Spinal cord (tissue), 10 donors: ENCODE data around the gene PSMB9. TPM values are rescaled to one million over a fixed set of nuclear protein-coding genes. Genes with fewer than 3 reads are reported as not detected.

Experiments
- DNase-seq, 6 donors: peaks; one replicate each; pipeline versions ENCODE4 v3.0.0 to v3.0.0-alpha.2; 2013 to 2015; ENCODE audit warnings: low spot score in 6 of 6, low read depth in 4 of 6
- H3K27ac ChIP-seq: one replicate; pipeline ENCODE4 v1.5.1; 2013; ENCODE audit warnings: low read depth, low read length, control low read depth
- H3K27me3 ChIP-seq: one replicate; pipeline ENCODE4 v1.6.1; 2013; ENCODE audit warnings: low read length; ENCODE audit not compliant: control insufficient read depth, insufficient read depth
- H3K36me3 ChIP-seq: one replicate; pipeline ENCODE4 v1.6.1; 2013; ENCODE audit warnings: low read length; ENCODE audit not compliant: control insufficient read depth, insufficient read depth
- H3K4me1 ChIP-seq: one replicate; pipeline ENCODE4 v1.6.1; 2013; ENCODE audit warnings: low read length; ENCODE audit not compliant: control insufficient read depth, insufficient read depth
- H3K4me3 ChIP-seq: one replicate; pipeline ENCODE4 v1.5.1; 2013; ENCODE audit warnings: low read depth, low read length, control low read depth
- H3K9me3 ChIP-seq: one replicate; pipeline ENCODE4 v1.6.1; 2013; ENCODE audit warnings: low read length; ENCODE audit not compliant: control insufficient read depth, insufficient read depth
- WGBS: methylation state at CpG from one replicate; pipeline ENCODE4 v1.1.5; 2013; ENCODE audit warnings: missing lambda C conversion rate; ENCODE audit not compliant: insufficient coverage; 5-methylcytosine and 5-hydroxymethylcytosine counted together
- polyA plus RNA-seq, 2 donors: library from polyadenylated mRNA; unstranded; fragments of 120-200 nt; gene quantifications; one replicate each; pipeline ENCODE4 v1.2.1, GENCODE V29; 2013; ENCODE audit not compliant: insufficient read length in 2 of 2
- total RNA-seq, 2 donors: library from RNA; depleted of rRNA in 1 of 2; stranded (reverse); fragments of 120-200 nt in 1 of 2; fragments of >200 nt in 1 of 2; gene quantifications; one replicate each; pipeline versions ENCODE4 v1.2.3 to v1.2.4, GENCODE V29; 2013 to 2014
- donor health status: healthy.

Gene PSMB9
- total and polyA plus RNA-seq, 4 donors: 6.1 to 9.0 (median 8.7) TPM

DNA sequence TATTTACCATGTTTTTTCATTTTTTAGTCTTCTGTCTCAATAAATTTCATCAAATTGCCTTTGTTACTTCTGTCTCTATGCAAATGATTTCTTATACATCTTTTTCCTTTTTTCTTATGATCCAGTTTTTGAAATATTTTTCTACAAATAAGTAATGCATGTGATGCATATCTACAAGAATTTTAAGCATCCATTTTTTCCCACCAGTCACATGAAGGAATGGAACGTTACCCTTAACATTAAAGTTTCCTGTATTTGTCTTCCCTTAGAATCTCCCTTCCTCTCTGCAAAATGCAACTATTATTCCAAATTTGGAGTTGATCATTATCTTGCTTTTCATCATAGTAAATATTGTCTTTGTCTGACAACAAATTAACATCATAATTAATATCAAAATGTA is 35.5 kb downstream of the PSMB9 start:
- no CpG with 5 or more reads among the region's 1 CpG for WGBS
- peaks cover 12% of the 10 kb centered on the region for H3K4me1 ChIP-seq

DNA sequence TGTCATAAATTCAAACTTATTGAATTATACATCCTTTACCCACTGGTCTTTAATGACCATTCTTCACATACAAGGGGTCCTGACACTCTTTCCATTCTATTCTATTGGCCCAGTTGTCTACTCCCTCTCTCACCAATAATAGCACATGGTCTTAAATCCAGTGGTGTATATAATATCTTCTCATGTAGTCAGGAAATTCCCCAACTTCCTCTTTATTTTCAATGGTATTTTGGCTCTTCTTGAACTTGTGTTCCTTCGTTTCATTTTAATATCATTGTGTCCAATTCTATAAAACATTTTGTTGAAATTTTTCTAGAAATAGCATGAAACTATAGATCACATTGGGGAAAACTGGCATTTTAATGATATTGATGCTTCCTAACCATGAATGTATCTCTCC is 36.8 kb downstream of the PSMB9 start:
- no CpG with 5 or more reads among the region's 1 CpG for WGBS
- no peaks in the 10 kb centered on the region for H3K27me3 ChIP-seq
- no peaks in the 10 kb centered on the region for H3K9me3 ChIP-seq
- no peak for DNase-seq
- peaks cover 21% of the 10 kb centered on the region for H3K4me1 ChIP-seq
- H3K27ac ChIP-seq: no peak overlapping the region
- no peak overlapping the region for H3K4me3 ChIP-seq
- H3K36me3 ChIP-seq: no peaks in the 10 kb centered on the region

More for the DNA sequence above, 35.5 kb downstream of the PSMB9 start:
- Histone ChIP-seq H3K36me3 (no peaks in the 10 kb centered on the region), H3K4me3 (no peak overlapping the region), H3K27ac (no peak overlapping the region), H3K27me3 (no peaks in the 10 kb centered on the region), H3K9me3 (no peaks in the 10 kb centered on the region)
- DNase-seq: no peak

DNA sequence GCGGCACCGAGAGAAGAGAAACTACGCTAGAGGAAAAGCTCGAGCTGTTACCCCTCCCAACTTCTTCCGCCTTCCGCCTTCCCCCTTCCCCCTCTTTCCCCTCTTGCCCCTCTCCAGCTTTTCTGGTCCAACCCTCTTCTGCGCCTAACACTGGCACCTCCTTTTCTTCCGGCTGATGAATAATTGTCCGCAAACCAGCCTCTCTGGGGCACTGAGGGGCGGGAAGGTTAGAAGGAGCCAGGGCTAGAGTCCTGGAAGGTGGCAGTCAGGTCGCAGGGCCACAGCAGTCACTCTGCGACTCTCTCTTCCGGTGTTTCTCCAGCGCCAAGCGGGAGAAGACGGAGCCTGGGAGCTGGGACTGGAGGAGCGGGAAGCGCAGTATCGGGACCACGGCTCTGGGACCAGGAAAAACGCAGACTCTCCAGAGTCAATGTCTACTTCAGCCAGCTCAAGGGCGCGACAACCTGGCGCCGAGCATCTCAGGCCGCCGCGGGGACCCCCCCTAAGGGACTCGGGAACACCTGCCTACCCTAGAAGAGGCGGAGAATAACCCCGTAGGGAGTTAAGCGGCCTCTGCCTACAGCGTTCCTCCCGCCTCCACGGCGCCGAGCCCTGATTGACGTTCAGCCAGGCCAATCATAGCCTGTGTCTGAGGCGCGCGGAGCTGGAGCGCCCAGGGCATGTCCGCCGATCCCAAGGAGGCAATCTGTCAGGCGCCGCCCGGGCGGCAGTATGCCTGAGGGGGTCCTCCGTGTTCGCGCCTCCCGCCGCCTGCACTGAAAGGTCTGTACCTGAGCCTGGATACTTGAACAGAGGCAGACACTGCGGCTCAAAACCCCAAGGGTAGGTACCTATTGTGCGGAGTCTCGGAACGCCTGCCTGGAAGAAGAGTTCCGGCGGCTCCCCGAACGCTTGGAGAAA is 40.4 kb downstream of the PSMB9 start:
- H3K27ac ChIP-seq: peak overlapping the region; percentile 95
- no peaks in the 10 kb centered on the region for H3K36me3 ChIP-seq
- H3K4me1 ChIP-seq: peaks cover 15% of the 10 kb centered on the region
- H3K27me3 ChIP-seq: no peaks in the 10 kb centered on the region
- WGBS: 0% methylated on average over 56 of the region's 61 CpGs
- no peaks in the 10 kb centered on the region for H3K9me3 ChIP-seq
- peak; percentile 85 to 99 (median 92) for DNase-seq
- peak overlapping the region; percentile 93 for H3K4me3 ChIP-seq

DNA sequence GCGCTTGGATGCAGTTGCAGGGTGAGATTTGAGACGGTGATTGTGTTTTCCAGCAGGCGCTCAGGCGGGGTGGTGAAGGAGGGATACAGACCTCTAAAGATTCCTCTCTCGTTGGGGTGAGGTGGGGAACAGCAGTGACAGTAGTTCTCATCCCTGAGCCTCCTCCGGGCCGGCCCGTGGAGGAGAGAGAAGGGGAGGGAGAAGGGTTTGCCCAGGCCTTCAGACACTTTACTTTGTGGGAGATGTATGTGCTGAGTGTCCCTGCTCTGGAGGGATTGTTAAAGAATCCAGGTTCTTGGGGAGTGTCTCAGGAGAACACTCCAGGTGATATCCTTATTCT is 41.0 kb downstream of the PSMB9 start:
- Histone ChIP-seq H3K4me1 (peaks cover 15% of the 10 kb centered on the region), H3K9me3 (no peaks in the 10 kb centered on the region), H3K36me3 (no peaks in the 10 kb centered on the region), H3K4me3 (peak overlapping the region; percentile 93), H3K27me3 (no peaks in the 10 kb centered on the region), H3K27ac (peak overlapping the region; percentile 95)
- DNase-seq: no peak
- 0% methylated on average over 6 of the region's 8 CpGs for WGBS

DNA sequence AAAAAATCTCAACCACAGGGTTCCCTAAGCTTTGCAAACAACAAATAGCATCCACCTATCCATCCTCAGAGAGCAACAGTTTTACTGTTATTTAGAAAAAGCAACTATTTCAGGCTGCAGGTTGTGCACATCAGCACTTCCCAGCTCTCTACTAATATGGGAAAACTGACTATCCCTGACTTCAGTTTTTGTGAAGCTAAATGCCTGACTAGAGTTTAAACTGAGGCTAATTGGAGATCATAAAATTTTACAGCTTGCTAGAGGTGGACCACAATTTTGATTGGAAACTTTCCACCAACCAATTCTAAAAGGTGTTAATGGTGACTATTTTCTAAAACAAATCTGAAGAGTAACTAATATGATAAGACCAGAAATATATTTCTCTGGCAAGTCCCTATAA is 50.0 kb downstream of the PSMB9 start:
- Histone ChIP-seq H3K4me3 (no peak overlapping the region), H3K9me3 (no peaks in the 10 kb centered on the region), H3K27ac (no peak overlapping the region), H3K4me1 (no peaks in the 10 kb centered on the region), H3K27me3 (no peaks in the 10 kb centered on the region), H3K36me3 (no peaks in the 10 kb centered on the region)
- no peak for DNase-seq

DNA sequence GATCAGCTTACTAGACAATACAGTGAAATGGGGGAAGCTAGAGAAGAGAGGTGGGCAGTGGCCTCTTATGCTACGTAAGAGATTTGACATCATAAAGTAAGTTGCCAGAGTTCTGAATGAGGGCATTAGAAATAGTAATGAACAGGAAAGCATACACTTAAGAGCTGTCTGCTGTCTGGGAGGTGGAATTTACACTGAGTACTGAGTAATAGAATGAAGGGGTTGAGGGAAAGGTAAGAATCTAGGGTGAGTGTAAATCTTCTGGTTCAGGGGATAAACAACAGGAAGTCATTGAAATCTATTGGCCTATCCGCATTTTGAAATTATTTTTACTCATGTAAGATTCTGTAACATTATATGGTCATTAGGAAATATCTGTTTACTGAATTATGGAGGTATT is 51.1 kb downstream of the PSMB9 start:
- H3K9me3 ChIP-seq: no peaks in the 10 kb centered on the region
- no peaks in the 10 kb centered on the region for H3K36me3 ChIP-seq
- WGBS: 92% methylated on average over 1 of the region's 2 CpGs
- H3K27me3 ChIP-seq: no peaks in the 10 kb centered on the region
- DNase-seq: no peak
- H3K4me3 ChIP-seq: no peak overlapping the region
- no peaks in the 10 kb centered on the region for H3K4me1 ChIP-seq
- H3K27ac ChIP-seq: no peak overlapping the region

DNA sequence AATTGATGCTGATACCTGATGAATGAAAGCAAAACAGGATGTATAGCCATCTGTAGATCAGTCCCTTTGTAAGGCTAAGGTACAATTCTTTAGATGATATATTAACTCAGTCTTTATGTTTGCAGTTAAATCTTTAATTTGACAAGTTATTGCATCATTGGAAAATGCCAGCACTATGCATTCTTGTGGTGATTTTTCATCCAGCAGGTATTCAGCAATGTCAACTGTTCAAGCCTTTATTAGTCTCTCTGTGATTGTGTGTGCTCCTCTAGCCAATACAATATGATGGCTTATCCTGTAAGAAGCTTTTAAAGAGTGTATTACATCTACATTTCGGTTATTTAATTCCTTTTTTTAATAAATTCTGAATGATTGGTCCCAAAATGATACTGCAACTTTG is 52.5 kb downstream of the PSMB9 start:
- WGBS: no CpG with 5 or more reads among the region's 1 CpG
- H3K27ac ChIP-seq: no peak overlapping the region
- no peak for DNase-seq
- no peak overlapping the region for H3K4me3 ChIP-seq
- H3K36me3 ChIP-seq: no peaks in the 10 kb centered on the region
- no peaks in the 10 kb centered on the region for H3K4me1 ChIP-seq
- H3K9me3 ChIP-seq: no peaks in the 10 kb centered on the region
- no peaks in the 10 kb centered on the region for H3K27me3 ChIP-seq

DNA sequence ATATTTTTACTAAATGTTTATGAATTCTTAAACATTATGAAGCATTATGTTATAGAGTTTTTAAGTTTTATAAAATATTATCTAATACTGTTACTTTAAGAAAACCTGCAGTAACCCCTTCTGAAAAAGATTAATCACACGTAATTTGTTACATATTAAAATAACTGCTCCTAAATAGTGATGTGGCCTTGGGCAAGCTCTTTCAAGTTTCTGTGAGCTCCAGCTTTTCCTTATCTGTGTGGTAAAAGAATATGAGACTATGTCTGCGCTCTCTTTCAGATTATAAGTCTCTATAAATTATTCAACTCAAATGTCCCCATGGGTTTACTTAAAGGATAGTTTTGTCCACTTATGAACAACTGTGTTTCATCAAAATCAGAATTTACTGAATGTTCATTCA is 54.9 kb downstream of the PSMB9 start:
- Histone ChIP-seq H3K4me3 (no peak overlapping the region), H3K9me3 (no peaks in the 10 kb centered on the region), H3K36me3 (no peaks in the 10 kb centered on the region), H3K4me1 (no peaks in the 10 kb centered on the region), H3K27ac (no peak overlapping the region), H3K27me3 (no peaks in the 10 kb centered on the region)
- DNase-seq: no peak
- no CpG with 5 or more reads among the region's 2 CpGs for WGBS
